ENCODE measurements around the gene PRKAG2. TPM values are rescaled to one million over a fixed set of nuclear protein-coding genes. Genes with fewer than 3 reads are reported as not detected.
A peak's percentile ranks its signal among the peaks of the same experiment; 100 is the strongest.
"Not testable (repeated sequence)": the region's sequence is repeated elsewhere in the genome, so short reads cannot be mapped to it uniquely, and the experiment has no call there.

Gene PRKAG2
- total RNA-seq, 1 donor from 2014 or later, result 15.2 TPM

- DNase-seq, result no peak
These were observed 112.6 kb downstream of the PRKAG2 start for GRCh38 chr7:151764056-151764920.

GRCh38 chr7:151763420-151763984, 113.4 kb downstream of the PRKAG2 start:
- no peak for DNase-seq

- no peak for DNase-seq
These were observed 114.2 kb downstream of the PRKAG2 start for GRCh38 chr7:151762583-151763245.

GRCh38 chr7:151761957-151762356, 115.0 kb downstream of the PRKAG2 start:
- DNase-seq, result no peak

- DNase-seq, result no peak
These were observed 115.7 kb downstream of the PRKAG2 start for GRCh38 chr7:151761231-151761630.

GRCh38 chr7:151759591-151760042, 117.3 kb downstream of the PRKAG2 start:
- DNase-seq, result peak; percentile 40

GRCh38 chr7:151758622-151759540, 118.0 kb downstream of the PRKAG2 start:
- no peak for DNase-seq

GRCh38 chr7:151757274-151757673, 119.6 kb downstream of the PRKAG2 start:
- no peak for DNase-seq

- no peak for DNase-seq
These were observed 120.0 kb downstream of the PRKAG2 start for GRCh38 chr7:151756866-151757265.

- no peak for DNase-seq
These were observed 120.7 kb downstream of the PRKAG2 start for GRCh38 chr7:151756076-151756731.

- peak; percentile 52 for DNase-seq
These were observed 121.6 kb downstream of the PRKAG2 start for GRCh38 chr7:151755131-151755801.

GRCh38 chr7:151754688-151755130, 122.2 kb downstream of the PRKAG2 start:
- no peak for DNase-seq

GRCh38 chr7:151754142-151754590, 122.7 kb downstream of the PRKAG2 start:
- peak; percentile 85 for DNase-seq

- DNase-seq, result no peak
These were observed 123.9 kb downstream of the PRKAG2 start for GRCh38 chr7:151752816-151753595.

- DNase-seq, result no peak
These were observed 124.9 kb downstream of the PRKAG2 start for GRCh38 chr7:151752037-151752436.

- no peak for DNase-seq
These were observed 128.2 kb downstream of the PRKAG2 start for GRCh38 chr7:151748733-151749132.

GRCh38 chr7:151748021-151748420, 128.9 kb downstream of the PRKAG2 start:
- DNase-seq, result not testable (repeated sequence)

GRCh38 chr7:151745706-151746105, 131.2 kb downstream of the PRKAG2 start:
- DNase-seq, result no peak
